Thyroid gland (tissue), 4 donors: Measurements from ENCODE around the gene CRYBA4. TPM values are rescaled to one million over a fixed set of nuclear protein-coding genes. Genes with fewer than 3 reads are reported as not detected.

Source experiments
- DNase-seq, 2 donors: peaks; one replicate each; pipeline ENCODE4 v3.0.0-alpha.2; 2019
- H3K27ac ChIP-seq, 3 donors: fragments of 200-600 bp; sonication (generic); 1 replicate in 2 of 3; 2 replicates in 1 of 3; pipeline ENCODE4 v1.5.1; 2016 to 2019; ENCODE audit warnings: mild to moderate bottlenecking in 1 of 3, moderate library complexity in 1 of 3
- H3K27me3 ChIP-seq: fragments of 200-600 bp; sonication (generic); one replicate; pipeline ENCODE4 v1.5.1; 2019
- H3K36me3 ChIP-seq, 2 donors: fragments of 200-600 bp; sonication (generic); one replicate each; pipeline ENCODE4 v1.5.1; 2016 to 2019
- H3K4me1 ChIP-seq, 2 donors: fragments of 200-600 bp; sonication (generic); one replicate each; pipeline ENCODE4 v1.5.1; 2017 to 2019
- H3K4me3 ChIP-seq, 3 donors: fragments of 200-600 bp; sonication (generic); replicated peaks in 1 of 3; 1 replicate in 2 of 3; 2 replicates in 1 of 3; pipeline ENCODE4 v1.5.1; 2016; ENCODE audit warnings: mild to moderate bottlenecking in 1 of 3
- H3K9me3 ChIP-seq: fragments of 200-600 bp; sonication (generic); one replicate; pipeline ENCODE4 v1.5.1; 2017
- POLR2A ChIP-seq, 2 donors: fragments of 450-650 bp; IDR thresholded peaks; one replicate each; pipeline ENCODE4 v1.6.1; 2017; ENCODE audit warnings: antibody characterized with exemption in 2 of 2, mild to moderate bottlenecking in 2 of 2, moderate library complexity in 1 of 2
- WGBS, 2 donors: methylation state at CpG; one replicate each; pipeline ENCODE4 v1.1.5; 2017; 5-methylcytosine and 5-hydroxymethylcytosine counted together
- intact Hi-C: fragments of 100-400 bp; cut with DNase I; formaldehyde crosslinking; loops from one replicate; pipeline ENCODE4 v1.15.1; 2023
- total RNA-seq, 4 donors: library from RNA; depleted of rRNA; stranded (reverse); fragments of >200 nt; gene quantifications; one replicate each; pipeline ENCODE4 v1.2.3, GENCODE V29; 2016
- TF ChIP-seq, protein P1 (sequence below), 6 experiments: fragments of 200-600 bp in 3 of 6; fragments of 450-650 bp in 3 of 6; sonication (generic) in 3 of 6; IDR thresholded peaks; one replicate each; pipeline ENCODE4 v1.5.1; 2016 to 2019; ENCODE audit warnings: antibody characterized with exemption in 6 of 6, mild to moderate bottlenecking in 2 of 6, inconsistent platforms in 1 of 6, moderate library complexity in 1 of 6

Gene CRYBA4
- total RNA-seq, 4 donors from 2014 or later, result not detected

DNA sequence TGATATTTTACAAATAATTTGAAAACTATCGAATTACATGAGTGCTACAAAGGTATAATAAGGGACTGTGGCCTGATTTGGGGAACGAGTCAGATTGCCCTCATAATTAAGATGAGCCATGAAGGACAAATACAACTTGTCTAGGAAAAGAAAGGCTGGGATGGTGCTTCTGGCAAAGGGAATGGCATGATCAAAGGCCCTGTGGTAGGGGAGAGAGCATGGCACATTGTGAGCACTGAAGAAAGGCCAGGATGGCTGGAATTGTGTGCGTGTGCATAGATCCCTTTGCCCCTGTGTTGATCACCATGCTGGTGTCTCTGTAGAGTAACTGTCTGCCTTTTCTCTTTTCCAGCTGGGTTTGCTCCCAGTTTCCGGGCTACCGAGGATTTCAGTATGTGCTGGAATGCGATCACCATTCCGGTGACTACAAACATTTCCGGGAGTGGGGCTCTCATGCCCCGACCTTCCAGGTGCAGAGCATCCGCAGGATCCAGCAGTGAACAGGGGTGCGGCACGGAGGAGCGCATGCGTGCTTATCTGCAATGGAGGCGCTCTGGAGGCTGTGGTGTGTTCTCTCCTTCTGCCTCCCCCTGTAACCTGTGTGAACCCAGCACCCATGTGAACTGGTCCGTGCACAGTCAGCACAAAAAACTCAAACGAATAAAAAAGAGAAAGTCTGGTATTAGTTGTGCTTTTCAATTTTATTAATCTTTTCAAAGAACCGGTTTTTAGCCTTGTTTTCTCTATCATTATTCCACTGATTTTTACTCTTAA, 8.4 kb downstream of the CRYBA4 start:
- Histone ChIP-seq H3K4me1 (no peaks in the 10 kb centered on the region), H3K27me3 (no peaks in the 10 kb centered on the region), H3K27ac (no peak overlapping the region), H3K4me3 (no peak overlapping the region), H3K36me3 (no peaks in the 10 kb centered on the region), H3K9me3 (no peaks in the 10 kb centered on the region)
- 93 to 94% methylated on average over 18 of the region's 18 CpGs for WGBS, 2 donors
- no peak for TF ChIP-seq POLR2A (IDR thresholded peaks at IDR 0.05)
- TF ChIP-seq, protein P1, sequence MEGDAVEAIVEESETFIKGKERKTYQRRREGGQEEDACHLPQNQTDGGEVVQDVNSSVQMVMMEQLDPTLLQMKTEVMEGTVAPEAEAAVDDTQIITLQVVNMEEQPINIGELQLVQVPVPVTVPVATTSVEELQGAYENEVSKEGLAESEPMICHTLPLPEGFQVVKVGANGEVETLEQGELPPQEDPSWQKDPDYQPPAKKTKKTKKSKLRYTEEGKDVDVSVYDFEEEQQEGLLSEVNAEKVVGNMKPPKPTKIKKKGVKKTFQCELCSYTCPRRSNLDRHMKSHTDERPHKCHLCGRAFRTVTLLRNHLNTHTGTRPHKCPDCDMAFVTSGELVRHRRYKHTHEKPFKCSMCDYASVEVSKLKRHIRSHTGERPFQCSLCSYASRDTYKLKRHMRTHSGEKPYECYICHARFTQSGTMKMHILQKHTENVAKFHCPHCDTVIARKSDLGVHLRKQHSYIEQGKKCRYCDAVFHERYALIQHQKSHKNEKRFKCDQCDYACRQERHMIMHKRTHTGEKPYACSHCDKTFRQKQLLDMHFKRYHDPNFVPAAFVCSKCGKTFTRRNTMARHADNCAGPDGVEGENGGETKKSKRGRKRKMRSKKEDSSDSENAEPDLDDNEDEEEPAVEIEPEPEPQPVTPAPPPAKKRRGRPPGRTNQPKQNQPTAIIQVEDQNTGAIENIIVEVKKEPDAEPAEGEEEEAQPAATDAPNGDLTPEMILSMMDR (IDR thresholded peaks at IDR 0.05), result no peak
- intact Hi-C loops, result no loop called here
- DNase-seq, result peak in 1 of 2 donors; percentile 13

DNA sequence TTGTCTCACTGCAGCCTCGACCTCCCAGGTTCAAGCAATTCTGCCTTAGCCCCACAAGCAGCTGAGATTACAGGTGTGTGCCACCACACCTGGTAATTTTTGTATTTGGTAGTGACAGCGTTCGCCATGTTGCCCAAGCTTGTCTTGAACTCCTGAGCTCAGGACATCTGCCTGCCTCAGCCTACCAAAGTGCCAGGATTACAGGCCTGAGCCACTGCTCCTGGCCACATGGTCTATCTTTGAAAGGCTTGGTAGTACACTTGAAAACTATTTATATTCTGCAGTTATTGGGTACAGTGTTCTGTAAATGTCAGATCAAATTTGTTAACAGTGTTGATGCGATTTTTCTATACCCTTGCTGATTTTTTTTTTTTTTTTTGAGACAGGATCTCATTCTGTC, 9.5 kb downstream of the CRYBA4 start:
- intact Hi-C loops, result no loop called here
- 95 to 96% methylated on average over 4 of the region's 4 CpGs for WGBS, 2 donors
- Histone ChIP-seq H3K27me3 (no peaks in the 10 kb centered on the region), H3K4me3 (no peak overlapping the region), H3K36me3 (no peaks in the 10 kb centered on the region), H3K27ac (no peak overlapping the region), H3K9me3 (no peaks in the 10 kb centered on the region), H3K4me1 (no peaks in the 10 kb centered on the region)
- TF ChIP-seq, protein P1 (IDR thresholded peaks at IDR 0.05), result no peak
- DNase-seq, result no peak

DNA sequence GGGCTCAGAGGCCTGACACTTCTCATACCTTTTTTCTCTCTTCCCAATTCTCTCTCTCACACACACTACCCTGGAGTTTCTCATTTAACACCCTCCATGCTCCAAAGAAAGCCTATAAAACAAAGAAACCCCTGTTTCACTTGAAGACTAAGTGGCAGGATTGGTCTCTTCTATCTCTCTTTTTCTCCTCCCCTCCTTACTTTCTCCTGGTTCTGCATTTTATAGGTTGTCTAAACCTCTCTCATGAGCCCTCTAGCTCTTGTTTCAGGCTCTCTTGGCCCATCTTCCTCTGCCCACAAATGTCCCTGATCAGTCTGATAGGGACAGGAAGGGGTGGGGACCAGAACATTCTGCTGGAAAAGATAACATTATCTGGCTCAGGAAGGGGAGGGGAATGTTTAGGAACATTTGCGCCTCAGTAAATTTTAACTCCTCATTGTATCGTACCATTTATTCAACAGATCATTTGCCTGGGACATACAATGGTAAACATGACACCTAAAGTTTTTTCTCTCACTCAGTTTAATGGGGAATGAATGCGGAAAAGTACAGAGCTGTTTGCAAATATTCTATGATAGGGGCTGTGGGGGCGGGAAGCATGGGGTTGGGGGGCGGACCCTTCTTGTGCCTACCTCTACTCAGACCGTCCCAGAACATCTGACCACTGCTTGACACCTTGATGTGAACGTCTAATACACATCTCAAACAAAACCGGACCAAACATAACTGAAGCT, 10.8 kb downstream of the CRYBA4 start:
- DNase-seq, result no peak
- H3K4me1 ChIP-seq, result no peaks in the 10 kb centered on the region
- no peak for TF ChIP-seq POLR2A (IDR thresholded peaks at IDR 0.05)
- no peaks in the 10 kb centered on the region for H3K9me3 ChIP-seq
- no peak overlapping the region for H3K4me3 ChIP-seq
- WGBS, 2 donors, result 60 to 72% methylated on average over 8 of the region's 8 CpGs
- intact Hi-C loops, result no loop called here
- no peaks in the 10 kb centered on the region for H3K36me3 ChIP-seq
- H3K27ac ChIP-seq, result peak overlapping the region in 1 of 3 donors; percentile 6
- H3K27me3 ChIP-seq, result no peaks in the 10 kb centered on the region

DNA sequence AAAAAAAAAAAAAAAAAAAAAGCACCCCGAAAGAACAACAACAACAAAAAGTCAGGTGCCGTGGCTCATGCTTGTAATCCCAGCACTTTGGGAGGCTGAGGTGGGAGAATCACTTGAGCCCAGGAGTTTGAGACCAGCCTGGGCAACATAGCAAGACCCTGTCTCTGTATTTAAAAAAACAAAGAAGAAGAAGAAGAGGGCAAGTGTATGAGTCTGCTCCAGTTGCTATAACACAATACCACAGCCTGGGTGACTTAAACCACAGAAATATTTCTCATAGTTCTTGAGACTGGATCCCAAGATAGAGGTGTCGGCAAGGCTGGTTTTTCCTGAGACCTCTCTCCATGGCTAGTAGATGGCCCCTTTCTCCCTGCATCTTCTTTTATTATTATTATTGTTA, 12.4 kb downstream of the CRYBA4 start:
- intact Hi-C loops, result no loop called here
- Histone ChIP-seq H3K4me3 (no peak overlapping the region), H3K36me3 (no peaks in the 10 kb centered on the region), H3K9me3 (no peaks in the 10 kb centered on the region), H3K4me1 (no peaks in the 10 kb centered on the region), H3K27ac (no peak overlapping the region), H3K27me3 (no peaks in the 10 kb centered on the region)
- TF ChIP-seq, protein P1 (IDR thresholded peaks at IDR 0.05), result no peak
- no peak for TF ChIP-seq POLR2A (IDR thresholded peaks at IDR 0.05)
- 91 to 96% methylated on average over 3 of the region's 3 CpGs for WGBS, 2 donors
- no peak for DNase-seq

DNA sequence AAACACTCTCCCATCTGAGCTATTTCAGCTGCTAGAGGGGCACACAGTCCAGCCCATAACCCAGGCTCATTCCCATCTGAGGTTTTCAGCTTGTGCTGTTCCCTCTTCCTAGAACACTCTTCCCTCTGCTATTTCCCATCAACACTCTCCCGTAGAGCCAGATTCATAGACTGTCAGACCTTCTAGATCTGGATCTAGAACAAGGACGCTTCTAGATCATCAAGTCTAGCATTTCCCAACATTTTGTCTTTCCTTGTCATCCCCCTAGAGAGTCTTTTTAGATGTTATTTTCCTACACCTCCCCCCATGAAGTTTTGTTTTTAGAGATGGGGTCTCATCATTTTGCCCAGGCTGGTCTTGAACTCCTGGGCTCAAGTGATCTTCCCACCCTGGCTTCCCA, 13.4 kb downstream of the CRYBA4 start:
- DNase-seq, result no peak
- TF ChIP-seq, protein P1 (IDR thresholded peaks at IDR 0.05), result no peak
- no peak for TF ChIP-seq POLR2A (IDR thresholded peaks at IDR 0.05)
- intact Hi-C loops, result no loop called here
- Histone ChIP-seq H3K4me1 (no peaks in the 10 kb centered on the region), H3K36me3 (no peaks in the 10 kb centered on the region), H3K4me3 (no peak overlapping the region), H3K27ac (no peak overlapping the region), H3K9me3 (no peaks in the 10 kb centered on the region), H3K27me3 (no peaks in the 10 kb centered on the region)
- 93 to 94% methylated on average over 2 of the region's 2 CpGs for WGBS, 2 donors
